NCI-H146 treated with DMSO at 0.1 percent for 48 hours (cell line): ENCODE data around the gene RUNX1.

ENCODE experiments used
- DNase-seq: peaks from one replicate; lab custom pipeline; 2025; ENCODE audit not compliant: unreplicated experiment; lab: John Stamatoyannopoulos, UW

Gene RUNX1

DNA sequence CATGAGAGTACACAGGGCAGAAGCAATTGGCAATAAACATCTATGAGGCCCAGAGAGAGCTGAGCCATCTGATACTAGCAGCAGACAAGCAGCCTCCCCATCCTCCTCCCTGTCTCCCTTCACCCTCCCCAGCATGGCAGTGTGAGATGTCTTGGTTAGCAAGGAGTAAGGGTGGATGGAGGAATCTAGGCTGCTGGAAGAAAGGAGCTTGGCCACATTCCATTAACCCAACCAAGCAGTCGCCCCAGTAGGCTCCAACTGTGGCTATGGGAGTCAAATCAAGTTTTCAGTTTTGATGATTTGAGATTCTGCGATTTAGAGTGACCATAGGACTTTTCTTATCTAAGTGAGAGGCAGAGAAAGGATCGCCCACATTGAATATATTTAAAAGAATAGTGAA lies 12.9 kb upstream of the RUNX1 start:
- no peak for DNase-seq

DNA sequence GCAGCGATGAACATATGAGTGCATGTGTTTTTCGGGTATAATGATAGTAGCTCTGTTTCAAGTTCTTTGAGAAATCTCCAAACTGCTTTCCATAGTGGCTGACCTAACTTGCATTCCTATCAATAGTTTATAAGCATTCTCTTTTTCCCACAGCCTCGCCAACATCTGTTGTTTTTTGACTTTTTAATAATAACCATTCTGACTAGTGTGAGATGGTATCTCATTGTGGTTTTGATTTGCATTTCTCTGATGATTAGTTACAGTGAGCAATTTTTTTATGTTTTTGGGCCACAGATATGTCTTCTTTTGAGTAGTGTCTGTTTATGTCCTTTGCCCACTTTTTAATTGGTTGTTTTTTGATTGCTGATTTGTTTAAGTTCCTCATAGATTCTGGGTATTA lies 10.6 kb upstream of the RUNX1 start:
- no peak for DNase-seq

DNA sequence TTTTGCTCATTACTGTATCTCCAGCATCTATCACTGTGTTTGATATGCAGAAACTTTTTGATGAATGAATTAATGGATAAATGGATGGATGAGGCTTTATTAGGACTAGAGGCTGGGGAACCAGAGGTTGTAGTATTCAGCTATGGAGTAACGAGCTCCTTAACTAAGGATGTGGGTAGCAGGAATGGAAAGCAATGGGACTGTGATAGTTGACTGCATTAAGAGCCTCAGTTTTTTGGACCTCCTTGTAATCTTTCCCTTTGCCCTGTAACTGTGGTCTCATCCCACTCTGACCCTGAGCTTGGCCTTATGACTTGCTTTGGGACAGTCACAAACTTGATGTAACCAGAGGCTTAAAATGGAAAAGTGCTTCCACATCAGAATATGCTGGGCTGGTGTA lies 9.0 kb upstream of the RUNX1 start:
- no peak for DNase-seq

DNA sequence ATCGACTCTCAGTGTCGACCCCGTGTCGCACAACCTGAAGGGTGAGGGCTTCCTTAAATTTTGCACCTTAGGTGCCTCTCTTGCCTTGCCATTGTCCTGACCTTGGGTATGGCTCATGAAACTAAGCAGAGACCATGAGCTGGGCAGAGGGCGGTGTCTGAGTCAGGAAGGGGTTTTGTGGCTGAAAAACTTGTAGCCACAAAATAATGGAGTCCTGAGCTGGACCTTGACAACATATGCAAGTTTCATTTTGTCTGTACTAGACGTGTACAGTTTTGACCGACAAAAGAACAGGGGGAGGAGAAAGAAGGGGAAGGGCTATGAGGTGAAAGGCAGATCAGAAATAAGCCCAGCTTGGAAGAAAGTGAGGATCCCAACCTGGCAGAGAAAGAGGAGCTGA lies 8.3 kb upstream of the RUNX1 start:
- DNase-seq: no peak

DNA sequence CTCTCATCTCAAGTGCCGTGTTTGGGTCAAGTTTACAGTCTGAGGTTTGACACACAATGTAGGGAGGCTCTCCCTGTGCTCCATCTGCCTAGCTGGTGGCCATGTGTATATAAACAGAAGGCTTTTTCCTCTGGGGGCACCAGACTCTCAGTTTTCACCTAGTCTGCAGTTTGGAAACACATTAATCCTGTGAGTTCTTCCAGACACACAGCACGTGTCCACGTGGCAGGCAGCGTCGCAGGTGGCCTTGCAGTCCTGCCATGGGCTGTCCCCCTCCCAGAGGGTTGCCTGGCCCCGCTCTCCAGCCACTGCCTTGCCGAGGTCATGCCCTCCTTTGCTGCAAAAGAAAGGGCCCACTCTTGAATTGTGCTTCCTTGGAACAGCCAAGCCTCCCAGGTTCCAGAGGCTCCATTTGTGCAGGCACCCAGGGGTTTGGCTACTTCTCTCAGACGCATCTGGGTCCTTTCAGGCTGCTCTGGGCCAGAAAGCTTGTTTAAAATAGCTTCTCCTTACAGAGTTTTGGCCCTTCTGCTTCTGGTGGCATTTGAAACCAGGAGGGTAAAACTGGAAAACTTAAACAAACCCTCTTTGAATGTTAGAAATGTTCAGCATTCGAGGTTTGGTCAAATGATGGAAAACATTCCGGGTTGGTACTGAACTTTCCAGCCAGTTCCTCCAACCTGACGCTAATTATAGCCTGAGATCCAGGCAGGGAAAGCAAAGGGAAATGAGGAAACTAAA lies 4.4 kb upstream of the RUNX1 start:
- no peak for DNase-seq

DNA sequence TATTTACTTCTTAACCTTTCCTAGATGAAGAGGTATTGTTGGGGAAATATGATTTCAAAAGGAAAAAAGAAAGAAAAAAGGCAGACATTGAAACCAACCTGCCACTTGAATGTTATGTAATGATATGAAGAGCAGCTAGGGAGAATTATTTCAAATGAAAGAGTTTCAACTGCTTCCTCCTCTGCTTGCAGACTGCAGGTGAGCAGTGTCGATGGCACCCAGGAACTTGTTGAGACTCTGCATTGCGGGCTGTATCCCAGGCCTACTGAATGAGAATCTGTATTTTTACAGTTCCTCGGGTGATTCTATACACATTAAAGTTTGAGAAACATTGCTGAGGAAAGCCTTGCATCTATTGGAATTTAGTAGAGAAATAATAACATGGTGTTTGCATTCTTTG lies 3.7 kb upstream of the RUNX1 start:
- no peak for DNase-seq

DNA sequence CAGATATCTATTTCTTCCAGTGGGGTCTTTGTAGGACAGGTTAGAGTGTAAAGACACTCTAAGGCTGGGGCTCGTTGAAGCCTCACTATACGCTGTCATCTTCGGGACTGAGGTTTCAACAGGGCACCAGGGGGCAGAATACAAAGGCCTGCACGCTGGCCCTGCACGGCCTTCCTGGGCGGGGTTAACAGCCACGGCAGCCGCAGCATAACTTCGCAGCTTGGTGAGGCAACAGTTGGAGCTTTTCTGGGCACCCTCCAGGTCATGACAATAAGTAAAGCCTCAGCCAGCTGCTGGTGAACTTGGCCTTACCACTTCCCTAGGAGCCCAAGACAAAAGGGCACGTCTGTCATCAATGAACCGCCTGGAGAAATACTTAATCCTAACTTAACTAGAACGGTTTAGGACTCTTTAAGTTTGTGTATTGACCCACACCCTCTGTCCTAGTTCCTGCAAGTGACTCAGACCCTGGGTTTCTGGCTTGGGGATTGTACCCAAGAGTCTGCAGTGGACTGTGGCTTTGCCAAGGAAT lies 2.3 kb upstream of the RUNX1 start:
- no peak for DNase-seq

DNA sequence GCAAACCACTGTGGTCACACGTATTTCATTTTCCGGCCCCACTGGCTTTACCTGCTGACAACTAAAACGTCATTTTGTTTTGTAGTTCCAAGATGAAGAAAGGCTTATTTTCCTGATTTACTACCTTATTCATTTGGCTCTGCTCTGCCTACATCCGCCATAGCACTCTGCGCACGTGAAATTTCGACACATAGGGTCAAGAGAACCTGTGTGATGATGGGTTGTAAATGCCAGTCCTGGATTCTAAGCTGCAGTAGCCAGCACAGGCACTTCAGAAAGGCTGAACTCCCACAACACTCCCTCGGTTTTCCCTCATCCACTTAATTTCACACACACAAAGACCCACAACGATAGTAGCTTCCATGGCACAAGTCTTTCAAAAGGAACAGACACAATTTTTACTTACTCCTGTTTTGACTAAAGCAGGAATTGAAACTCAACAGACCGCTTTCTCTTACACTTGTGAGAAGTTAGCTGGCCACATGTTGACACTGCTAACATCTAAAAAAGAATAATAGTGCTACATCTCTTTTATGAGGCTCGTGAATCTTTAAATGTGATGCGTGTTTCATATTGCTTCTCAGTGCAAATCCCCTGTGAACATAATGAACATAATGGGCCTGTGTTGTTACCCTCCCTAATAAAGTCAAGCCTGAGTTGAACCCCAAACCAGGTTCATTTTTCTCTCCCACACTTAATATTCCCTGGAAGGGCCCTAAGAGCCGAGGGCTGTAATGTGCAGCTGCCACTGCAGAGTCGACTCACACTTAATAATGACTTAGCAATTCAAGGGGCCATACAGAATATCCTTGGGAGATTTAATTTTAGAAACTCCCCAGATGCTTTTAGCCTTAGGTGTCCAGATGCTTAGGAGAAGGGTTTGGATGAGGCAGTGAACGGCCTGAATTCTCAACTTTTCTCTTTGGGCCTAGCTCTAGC lies 1.5 kb upstream of the RUNX1 start:
- DNase-seq: no peak

DNA sequence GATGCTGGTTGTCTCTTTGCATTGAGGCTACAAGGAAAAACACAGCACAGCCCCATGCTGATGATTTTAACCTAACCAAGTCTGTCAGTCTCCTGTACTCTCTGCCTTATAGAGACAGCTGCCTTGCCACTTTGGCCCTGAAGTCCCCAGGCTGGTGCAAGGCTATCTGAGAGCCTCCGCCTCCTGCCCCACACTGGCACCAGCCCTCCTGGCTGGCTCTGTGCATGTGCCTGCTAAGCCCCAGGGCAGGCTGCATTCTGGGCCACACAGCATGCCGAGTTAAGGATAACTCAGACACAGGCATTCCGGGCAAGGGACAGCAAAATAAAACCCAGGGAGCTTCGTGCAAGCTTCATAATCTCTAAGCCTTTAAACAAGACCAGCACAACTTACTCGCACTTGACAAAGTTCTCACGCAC lies 910 bp downstream of the RUNX1 start:
- DNase-seq: no peak

DNA sequence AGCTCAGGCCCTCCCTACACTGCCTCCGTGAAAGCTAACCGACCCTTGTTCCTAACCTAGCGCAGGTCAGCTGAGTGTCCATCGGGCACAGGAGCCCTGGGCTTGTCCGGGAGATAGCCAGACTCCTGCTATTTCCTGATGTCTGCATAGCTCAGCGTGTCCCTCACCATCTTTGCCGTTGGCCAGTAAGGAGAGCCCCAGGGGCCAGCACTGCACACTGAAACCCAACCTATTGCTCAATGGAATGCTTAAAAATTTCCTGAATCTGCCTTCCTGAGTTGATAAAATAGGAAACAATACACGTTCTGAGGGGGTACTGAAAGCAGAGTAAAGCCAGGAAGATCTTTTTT lies 2.2 kb downstream of the RUNX1 start:
- DNase-seq: no peak

DNA sequence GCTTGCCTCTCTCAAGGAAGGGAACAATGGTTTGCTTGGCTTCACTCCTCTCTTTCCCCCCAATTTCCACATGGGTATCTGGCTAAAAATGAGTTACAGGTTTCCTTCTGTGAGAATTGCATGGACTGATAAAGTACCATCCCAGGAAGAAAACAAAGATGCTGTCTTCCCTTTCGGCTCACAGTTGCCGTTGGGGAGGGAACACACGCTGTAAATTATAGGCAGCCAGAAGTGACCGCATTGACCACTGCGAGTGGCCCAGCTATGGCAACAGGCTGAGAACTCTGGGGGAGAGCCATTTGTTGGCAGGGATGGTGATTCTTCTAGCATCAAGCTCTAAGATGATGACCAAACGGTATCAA lies 2.9 kb downstream of the RUNX1 start:
- no peak for DNase-seq

DNA sequence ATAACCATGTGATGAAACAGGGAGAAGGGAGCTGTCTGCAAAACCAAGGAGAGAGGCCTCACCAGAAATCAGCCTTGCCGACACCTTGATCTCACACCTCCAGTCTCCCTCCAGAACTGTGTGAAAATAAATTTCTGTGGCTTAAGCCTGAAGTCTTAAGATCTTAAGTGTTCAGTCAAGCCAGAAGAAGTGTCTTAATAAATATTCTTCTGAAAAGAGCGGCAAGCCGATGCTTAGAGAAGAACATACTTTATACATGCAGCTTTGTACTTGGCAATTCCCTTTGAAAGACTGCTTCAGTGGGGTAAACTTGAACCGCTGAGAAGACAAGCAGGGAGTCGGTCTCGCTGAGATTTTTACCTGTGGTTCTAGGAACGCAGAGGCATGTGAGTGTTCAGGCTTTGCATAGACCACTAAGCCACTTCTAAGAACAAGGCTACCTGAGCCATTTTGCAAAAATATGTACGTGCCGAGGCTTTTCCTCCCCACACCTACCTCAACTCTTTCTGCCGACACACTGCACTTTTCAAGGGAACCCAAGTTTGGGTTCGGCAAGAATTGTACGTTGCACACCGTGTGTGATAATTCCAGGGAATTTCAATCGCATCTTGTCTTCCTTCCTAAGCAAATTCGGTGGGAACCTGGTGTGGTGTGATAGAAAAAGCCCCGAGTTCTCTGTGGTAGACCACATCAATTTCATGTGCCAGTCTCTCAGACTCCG lies 3.4 kb downstream of the RUNX1 start:
- DNase-seq: no peak

DNA sequence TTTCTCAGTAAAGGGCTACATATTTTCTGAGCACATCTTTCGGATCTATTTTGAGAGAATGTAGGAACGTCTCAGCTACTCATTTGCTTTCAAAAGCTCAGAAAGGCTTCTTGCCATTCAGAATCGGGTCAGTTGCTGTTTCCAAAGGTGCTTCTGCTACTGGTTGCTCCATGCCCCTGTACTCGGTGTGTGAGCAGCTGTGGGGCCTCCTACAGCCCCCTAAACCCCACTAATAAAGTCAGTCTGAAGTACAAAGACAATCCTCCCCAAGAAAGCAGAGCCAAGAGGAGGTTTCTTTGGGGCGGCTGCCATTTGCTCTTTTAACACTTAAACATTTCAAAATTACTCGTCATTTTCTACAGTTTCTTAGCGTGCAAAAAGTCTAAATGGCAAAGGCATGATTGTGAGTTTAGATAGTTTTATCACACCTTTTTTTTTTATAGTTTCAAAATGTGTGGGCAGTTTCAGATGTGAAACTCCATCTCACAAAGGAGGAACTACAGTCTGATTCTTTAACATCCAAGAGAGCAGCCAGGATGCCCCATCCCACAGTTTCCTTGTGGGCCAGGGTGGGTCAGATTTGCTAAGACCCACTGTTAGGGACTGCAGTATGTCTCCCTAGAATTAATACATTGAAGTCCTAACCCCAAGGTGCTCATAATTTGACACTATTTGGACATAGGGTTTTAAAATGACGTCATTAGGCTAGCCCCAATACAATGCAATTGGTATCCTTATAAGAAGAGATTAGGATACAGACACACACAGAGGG lies 4.1 kb downstream of the RUNX1 start:
- DNase-seq: no peak

DNA sequence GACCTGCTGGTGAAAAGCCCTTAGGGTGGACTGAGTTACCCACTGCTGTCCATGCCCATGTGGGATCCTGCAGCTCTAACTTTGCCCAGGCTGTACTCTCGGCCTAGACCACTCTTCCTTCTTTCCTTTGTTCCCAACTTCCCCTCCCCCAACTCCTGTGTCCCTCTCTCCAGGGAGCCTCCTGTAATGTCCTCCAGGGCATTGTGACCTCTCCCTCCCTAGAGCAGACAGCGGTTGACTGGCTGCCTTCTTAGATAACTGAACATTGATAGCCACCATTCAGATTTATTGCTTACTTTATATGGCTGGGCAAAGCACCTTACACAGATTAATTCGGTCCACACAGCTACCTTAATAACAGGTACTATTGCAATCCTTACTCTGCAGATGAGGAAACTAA lies 5.0 kb downstream of the RUNX1 start:
- DNase-seq: no peak

DNA sequence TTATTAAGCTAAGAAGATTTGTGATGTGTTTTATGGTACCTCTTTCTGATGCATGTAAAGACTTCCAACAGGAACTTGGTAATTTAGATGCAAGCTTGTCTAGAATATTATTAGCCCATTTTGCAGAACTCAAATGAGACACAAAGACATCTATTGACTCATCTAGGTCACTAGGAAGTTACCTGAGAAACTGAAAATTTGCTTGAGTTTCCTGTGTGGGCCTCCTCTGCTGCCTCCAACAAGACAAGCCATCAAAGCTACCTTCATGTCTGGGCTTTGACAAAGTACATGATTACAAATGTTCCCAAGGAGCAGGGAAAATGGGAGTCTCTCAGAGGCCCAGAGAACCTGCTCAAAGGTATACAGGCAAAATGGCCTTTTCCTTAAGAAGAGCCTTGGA lies 5.6 kb downstream of the RUNX1 start:
- no peak for DNase-seq

DNA sequence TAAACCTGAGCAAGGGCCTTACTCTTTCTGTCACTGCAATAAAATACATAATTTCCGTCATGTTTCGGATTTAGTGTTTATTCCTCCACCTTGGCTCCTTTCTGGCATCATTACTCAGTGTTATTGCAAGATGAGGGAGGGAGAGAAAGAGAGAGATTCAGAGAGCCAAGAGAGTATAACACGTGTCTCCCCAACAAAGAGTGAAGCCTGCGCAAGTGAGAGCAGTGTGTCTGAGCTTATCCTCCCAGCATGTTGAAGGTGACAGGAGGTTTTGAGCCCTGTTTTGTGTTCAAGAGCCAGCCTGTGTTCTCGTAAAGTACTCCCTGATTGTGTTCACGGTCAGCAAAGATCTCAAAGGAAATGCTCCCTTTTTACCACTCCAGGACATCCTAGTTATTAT lies 6.3 kb downstream of the RUNX1 start:
- DNase-seq: no peak

DNA sequence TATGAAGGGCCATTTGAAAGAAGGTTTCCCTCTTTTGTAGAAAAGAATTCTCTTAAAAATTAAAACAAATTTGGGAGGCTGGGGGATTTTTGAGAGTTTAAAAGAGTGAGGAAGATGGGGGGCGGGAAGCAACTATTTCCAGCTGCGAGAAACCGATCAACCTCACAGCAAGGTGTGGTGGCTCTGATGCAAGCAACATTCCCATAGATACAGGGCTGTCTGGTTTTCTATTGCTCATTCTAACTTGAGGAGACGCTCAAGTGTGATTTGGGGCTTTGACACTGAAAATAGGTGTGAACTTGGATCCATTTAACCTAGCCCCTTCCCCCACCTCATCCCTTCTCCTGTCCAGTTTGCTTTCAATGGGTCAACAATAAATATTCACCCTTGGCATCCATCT lies 7.2 kb downstream of the RUNX1 start:
- DNase-seq: no peak

DNA sequence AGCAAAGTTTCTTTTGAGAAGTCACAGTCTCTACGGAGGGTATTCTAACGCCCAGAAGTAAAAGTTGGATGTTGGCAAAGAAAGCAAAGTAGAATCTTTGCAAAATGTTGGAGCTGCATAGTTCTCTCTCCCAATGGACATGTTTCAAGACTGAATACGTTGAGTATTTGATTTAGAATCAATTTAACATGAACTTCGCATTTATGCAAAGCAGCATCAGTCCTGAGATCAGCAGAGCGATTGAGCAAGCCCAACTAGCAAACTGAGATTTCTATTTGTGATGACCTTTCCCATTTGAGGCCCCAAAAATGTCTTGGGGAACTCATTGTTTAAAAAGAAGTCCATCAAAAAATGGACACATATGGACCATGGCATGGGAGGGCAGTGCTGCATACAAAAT lies 8.0 kb downstream of the RUNX1 start:
- DNase-seq: no peak

DNA sequence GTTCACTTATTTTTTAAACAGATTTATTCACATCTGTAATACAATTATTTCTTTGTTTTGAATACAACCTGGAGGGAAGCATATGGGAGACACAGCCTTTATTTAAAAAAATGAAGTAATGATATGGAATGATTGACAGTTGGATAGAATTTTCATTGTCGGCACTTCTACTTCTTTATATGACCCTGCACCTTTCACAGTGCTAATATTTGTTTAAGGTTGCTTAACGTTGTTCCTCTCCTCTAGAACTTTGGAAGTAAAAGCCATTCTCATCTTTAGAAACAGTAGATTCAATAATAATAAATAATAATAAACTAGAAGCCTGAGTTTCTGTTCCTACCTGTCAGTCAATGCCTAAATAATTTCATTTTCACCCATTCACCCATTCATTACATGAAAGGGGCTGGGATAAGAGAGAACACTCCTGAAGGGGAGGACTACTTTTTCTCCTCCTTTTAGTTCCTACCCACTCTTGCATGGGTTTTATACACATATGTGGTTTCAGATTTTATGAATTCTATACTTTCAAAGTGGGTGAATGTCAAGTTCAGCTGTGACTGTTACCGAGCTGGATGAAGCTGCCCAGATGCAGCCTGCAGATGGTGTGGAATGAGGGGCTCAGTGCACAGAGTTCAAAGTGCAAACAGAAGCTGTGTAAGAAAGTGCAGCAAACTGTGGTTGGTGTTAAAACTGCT lies 9.4 kb downstream of the RUNX1 start:
- no peak for DNase-seq

DNA sequence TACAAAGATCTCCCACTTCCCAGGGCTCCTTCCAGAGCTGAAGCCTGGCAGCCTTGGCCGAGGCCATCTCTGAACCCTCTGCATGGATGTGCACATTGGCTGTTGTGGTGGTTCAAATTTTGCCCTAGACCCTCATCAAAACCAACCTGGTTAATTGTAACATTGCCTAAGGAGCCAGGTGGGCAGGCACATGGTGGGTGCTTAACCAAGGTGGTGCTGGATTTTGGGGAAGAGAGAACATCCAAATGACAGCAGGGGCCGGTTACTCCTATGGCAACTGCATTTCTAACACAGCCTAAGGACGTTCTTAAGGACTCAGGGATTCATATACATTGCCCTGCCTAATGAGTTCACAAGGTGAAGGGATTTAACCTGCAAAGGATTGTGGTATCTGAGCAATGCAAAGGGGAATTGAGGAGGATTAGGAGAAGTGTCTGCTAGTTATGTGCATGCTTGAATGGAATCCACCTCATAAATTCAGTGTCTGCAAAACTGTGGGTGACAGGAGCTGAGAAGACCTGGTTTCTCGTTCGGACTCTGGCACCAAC lies 10.3 kb downstream of the RUNX1 start:
- DNase-seq: no peak
